GM20000 (cell line): ENCODE results near the gene ABHD8.
A peak's percentile ranks its signal among the peaks of the same experiment; 100 is the strongest.

Source experiments
- DNase-seq: peaks from one replicate; pipeline ENCODE4 v3.0.0; 2012; ENCODE audit warnings: low spot score
- TF ChIP-seq, protein P1 (sequence below): IDR thresholded peaks from 2 replicates; pipeline ENCODE4 v1.5.1; 2012; ENCODE audit warnings: mild to moderate bottlenecking, control low read depth; ENCODE audit errors: extremely low read depth, missing control alignments

The ABHD8 gene

DNA sequence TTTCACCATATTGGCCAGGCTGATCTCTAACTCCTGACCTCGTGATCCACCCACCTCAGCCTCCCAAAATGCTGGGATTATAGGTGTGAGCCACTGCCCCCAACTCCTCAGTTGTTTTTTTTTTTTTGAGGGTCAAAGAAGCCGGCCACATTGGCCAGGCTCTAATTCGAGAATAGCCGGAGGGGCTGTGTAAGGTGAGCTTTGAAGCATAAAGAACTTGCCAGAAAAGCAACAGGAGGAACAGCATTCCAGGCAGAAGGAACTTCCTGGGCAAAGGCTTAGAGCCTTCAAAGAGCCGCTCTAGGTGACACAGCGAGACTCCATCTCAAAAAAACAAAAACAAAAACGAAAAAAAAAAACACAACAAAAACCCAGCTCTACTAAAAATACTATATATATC, 37.2 kb downstream of the ABHD8 start:
- no peak for DNase-seq
- TF ChIP-seq, protein P1, sequence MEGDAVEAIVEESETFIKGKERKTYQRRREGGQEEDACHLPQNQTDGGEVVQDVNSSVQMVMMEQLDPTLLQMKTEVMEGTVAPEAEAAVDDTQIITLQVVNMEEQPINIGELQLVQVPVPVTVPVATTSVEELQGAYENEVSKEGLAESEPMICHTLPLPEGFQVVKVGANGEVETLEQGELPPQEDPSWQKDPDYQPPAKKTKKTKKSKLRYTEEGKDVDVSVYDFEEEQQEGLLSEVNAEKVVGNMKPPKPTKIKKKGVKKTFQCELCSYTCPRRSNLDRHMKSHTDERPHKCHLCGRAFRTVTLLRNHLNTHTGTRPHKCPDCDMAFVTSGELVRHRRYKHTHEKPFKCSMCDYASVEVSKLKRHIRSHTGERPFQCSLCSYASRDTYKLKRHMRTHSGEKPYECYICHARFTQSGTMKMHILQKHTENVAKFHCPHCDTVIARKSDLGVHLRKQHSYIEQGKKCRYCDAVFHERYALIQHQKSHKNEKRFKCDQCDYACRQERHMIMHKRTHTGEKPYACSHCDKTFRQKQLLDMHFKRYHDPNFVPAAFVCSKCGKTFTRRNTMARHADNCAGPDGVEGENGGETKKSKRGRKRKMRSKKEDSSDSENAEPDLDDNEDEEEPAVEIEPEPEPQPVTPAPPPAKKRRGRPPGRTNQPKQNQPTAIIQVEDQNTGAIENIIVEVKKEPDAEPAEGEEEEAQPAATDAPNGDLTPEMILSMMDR = no peak

DNA sequence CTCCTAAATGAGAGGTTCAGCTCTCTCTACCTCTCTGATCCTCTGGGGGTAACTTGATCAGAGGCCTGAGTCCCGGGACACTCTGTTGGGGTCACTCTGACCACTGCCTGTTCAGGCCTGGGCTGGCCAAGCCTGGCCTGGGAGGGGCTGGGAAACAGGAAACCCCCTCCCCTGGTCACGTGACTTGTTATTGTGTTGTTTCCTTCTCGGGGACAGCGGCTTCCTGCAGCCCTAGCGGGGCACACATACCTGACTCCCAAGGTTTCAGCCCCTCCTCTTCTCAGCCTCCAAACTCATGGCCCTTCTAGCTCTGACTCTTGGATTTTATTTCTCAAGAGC, 38.6 kb downstream of the ABHD8 start, which contains the start of gene USHBP1:
Gene USHBP1 (minus strand): TSS at position 105 of the 339 bp plus-strand sequence. CDS start 446 bp downstream, outside the sequence.
- TF ChIP-seq, protein P1 = no peak
- DNase-seq = no peak

DNA sequence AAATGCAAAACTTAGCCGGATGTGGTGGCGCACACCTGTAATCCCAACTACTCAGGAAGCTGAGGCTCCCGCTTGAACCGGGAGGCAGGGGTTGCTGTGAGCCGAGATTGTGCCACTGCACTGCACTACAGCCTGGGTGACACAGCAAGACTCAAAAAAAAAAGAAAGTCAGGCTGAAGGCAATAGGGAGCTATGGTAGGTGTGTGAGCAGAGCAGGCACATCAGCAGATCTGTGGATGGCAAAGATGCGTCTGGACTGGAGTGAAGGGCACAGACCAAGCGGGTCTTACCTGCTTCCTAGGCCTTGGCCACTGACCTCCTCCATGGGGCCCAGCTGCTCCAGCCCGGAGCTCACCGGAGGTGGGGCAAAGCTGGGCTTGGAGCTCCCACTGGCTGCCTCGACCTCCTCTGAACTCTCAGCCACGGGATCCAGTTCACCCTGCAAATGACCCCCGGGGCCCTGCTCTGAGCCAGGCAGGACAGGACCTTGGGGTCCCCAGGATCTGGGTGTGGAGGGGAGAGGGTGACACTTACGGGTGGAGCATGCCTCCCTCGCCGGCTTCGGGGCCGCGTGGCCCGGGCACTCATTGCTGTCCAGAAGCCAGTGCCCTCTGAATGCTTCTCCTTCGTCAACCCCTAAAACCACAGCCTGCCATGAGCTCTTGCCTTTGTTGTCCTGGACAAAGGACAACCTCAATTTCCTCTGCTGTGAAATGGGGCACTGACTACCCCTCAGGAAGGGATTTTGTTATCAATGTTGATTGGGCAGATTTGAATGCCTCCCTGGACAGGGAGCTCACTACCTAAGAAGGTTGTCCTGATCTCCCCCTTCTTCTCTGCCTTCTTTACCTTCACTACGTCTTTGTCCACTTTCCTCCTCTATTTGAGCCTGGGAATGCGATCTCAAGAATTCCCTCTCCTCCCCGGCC, 39.2 kb downstream of the ABHD8 start:
- TF ChIP-seq, protein P1 = no peak
- no peak for DNase-seq

DNA sequence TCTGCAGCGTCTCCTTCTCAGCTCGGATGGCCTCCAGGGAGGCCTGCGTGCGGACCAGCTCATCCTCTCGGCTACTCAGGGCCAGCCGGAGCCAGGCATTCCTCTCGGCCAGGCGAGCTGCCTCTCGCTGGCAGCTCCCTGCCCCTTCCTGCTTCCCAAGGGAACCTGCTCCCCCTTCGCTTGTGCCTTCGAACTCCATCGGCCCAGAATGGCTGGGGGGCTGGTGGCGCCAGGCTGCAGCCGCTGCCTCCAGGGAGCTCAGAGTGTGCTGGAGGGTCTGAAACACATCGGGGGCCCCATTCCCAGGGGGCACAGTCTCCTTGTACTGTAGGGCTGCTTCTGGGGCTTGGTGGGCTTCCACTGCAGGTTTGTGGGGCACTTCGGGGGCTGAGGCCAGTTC, 40.7 kb downstream of the ABHD8 start:
- TF ChIP-seq, protein P1 = no peak
- no peak for DNase-seq

DNA sequence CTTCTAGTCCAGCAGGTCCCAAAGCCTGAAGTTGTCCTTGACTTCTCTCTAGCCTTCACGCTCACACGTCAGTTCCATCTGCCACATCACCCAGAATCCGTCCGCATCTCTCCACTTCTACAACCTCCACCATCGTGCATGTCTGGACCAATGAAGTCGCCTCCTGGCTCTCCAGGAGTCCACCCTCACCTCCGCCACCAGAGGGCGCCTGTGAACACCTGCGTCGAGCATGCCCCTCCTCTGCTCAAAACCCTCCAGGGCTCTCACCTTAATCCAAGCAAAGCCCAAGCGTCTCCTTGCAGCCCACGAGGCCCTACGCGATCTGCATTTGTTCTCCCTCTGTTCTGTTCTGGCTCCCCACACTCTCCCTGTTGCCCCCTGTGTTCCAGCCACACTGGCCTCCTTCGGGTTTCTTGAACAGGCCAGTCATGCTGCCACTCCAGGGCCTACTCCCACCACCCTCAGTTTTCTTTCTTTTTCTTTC, 42.3 kb downstream of the ABHD8 start:
- TF ChIP-seq, protein P1 = peak; percentile 76
- DNase-seq = peak; percentile 93

DNA sequence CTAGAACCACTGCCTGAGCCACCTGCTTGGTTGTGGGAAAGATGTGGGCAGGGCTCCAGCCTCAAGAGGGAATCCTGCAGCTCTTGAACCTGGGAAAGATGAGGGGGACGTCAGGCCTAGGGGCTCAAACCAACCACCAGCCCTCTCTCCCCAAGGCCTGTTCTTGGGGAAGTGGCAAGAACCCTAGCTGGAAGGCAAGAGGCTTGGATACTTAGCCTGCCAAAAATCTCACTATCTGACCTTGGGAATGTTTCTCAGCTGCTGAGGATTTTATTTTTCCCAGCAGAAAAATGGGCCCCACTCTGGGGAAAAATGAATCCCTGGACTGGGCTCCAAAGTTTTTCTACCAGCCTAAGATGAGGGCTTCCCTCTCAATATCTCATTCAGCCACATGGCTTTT, 43.3 kb downstream of the ABHD8 start:
- no peak for DNase-seq

More for the DNA sequence above, 43.3 kb downstream of the ABHD8 start:
- TF ChIP-seq, protein P1 = no peak
